T-helper 17 cell (primary cell): Measurements from ENCODE around the gene LONRF2. TPM values are rescaled to one million over a fixed set of nuclear protein-coding genes. Genes with fewer than 3 reads are reported as not detected.

ENCODE experiments used
- ATAC-seq: fragments of 150-1000 bp; cut with Tn5 transposase; 2 replicates; pipeline ENCODE4 v1.10.0; 2021; ENCODE audit warnings: mild to moderate bottlenecking, moderate library complexity
- DNase-seq, 3 donors: peaks; one replicate each; pipeline versions ENCODE4 v3.0.0 to v3.0.0-alpha.2; 2020 to 2021
- H3K9me3 ChIP-seq: one replicate; pipeline ENCODE4 v1.7.0; 2013; ENCODE audit warnings: low read length, mild to moderate bottlenecking; ENCODE audit not compliant: control insufficient read depth, poor library complexity, severe bottlenecking
- H3K27ac Mint-ChIP-seq: one replicate; pipeline ENCODE4 v1.8.0; 2022; ENCODE audit warnings: mild to moderate bottlenecking, moderate library complexity, mixed read lengths
- H3K27me3 Mint-ChIP-seq: one replicate; pipeline ENCODE4 v1.8.0; 2022; ENCODE audit warnings: mixed read lengths
- H3K36me3 Mint-ChIP-seq: one replicate; pipeline ENCODE4 v1.8.0; 2022; ENCODE audit warnings: low read depth, mixed read lengths
- H3K4me1 Mint-ChIP-seq: one replicate; pipeline ENCODE4 v1.8.0; 2022; ENCODE audit warnings: mild to moderate bottlenecking, mixed read lengths
- H3K4me3 Mint-ChIP-seq: one replicate; pipeline ENCODE4 v1.8.0; 2022; ENCODE audit warnings: mild to moderate bottlenecking, moderate library complexity, mixed read lengths
- total RNA-seq, 4 donors: library from RNA in 2 of 4; stranded (reverse) in 2 of 4; gene quantifications; one replicate each; pipeline ENCODE4 v1.2.3 and lab custom pipeline; 2022 to 2026

LONRF2 gene
- total RNA-seq, 2 donors from 2014 or later, result 0.12 to 0.18 TPM

DNA sequence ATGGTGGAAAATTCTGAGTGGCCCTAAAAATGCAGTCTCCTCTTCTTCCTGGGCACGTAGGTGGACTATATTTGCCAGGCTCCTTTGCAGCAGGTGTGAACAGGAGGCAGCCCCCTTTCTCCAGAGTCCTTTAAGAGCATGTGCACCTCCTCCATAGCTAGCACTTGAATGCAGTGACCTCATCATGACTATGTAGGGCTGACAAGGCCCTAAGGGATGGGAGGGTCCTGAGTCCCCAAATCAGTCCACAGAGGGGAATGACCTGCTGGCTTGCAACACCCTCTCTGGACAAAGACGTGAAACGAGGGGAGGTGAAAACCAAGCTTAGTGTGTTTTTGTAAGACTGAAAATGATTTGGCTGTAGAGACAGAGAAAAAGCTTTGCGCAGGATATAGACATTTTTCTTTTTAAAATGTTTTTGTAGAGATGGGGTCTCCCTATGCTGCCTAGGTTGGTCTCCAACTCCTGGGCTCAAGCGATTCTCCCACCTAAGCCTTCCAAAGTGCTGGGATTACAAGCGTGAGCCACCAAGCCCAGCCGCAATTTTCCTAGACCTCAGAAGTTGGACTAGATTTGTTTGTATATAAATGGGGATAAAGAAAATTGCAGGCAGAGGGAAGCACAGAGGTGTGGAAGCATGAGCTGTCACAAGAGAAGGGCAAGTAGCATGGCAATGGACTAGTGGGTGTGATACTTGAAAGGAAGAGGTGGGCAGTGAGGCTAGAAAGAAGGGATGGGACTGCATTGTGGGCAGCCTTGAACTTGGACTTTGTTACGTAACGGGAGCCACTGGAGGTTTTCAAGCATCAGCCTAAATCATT lies 28.8 kb downstream of the LONRF2 start:
- no peaks in the 10 kb centered on the region for H3K9me3 ChIP-seq
- ATAC-seq (no peak), DNase-seq (no peak)
- peaks cover 5% of the 10 kb centered on the region for H3K36me3 Mint-ChIP-seq
- no peak overlapping the region for H3K27ac Mint-ChIP-seq
- H3K4me1 Mint-ChIP-seq, result peaks cover 4% of the 10 kb centered on the region
- no peak overlapping the region for H3K4me3 Mint-ChIP-seq
- H3K27me3 Mint-ChIP-seq, result peaks cover 18% of the 10 kb centered on the region

DNA sequence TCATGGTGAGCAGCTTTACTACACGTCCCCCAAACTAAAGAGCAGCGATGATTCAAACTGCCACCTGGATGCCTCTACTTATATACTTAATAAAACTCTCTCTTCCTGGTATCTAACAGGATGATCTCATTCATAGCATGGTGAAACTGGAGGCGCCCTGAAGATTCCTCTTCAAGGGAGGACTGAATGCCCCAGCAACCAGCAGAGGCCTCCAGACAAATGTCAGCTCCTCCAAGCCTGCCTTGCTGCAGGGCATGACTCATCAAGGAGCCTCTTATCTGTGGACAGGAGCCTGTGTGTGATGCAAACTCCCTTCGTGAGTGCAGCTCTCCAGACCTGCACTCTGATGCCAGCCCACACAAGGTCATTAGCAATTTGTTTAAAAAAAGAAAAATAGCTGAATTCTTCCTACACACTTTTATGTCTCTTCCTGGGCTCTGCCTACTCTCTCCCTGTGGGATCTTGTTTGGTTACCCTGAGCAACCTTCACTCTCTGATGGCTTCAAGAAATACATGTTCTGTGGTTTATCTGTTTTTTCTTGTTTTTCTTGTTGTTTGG lies 30.2 kb downstream of the LONRF2 start:
- H3K36me3 Mint-ChIP-seq, result peaks cover 5% of the 10 kb centered on the region
- ATAC-seq, result peak; percentile 29
- H3K4me1 Mint-ChIP-seq, result peaks cover 4% of the 10 kb centered on the region
- no peak overlapping the region for H3K4me3 Mint-ChIP-seq
- peak in 1 of 3 donors; percentile 43 for DNase-seq
- peaks cover 12% of the 10 kb centered on the region for H3K27me3 Mint-ChIP-seq
- H3K9me3 ChIP-seq, result no peaks in the 10 kb centered on the region
- no peak overlapping the region for H3K27ac Mint-ChIP-seq

DNA sequence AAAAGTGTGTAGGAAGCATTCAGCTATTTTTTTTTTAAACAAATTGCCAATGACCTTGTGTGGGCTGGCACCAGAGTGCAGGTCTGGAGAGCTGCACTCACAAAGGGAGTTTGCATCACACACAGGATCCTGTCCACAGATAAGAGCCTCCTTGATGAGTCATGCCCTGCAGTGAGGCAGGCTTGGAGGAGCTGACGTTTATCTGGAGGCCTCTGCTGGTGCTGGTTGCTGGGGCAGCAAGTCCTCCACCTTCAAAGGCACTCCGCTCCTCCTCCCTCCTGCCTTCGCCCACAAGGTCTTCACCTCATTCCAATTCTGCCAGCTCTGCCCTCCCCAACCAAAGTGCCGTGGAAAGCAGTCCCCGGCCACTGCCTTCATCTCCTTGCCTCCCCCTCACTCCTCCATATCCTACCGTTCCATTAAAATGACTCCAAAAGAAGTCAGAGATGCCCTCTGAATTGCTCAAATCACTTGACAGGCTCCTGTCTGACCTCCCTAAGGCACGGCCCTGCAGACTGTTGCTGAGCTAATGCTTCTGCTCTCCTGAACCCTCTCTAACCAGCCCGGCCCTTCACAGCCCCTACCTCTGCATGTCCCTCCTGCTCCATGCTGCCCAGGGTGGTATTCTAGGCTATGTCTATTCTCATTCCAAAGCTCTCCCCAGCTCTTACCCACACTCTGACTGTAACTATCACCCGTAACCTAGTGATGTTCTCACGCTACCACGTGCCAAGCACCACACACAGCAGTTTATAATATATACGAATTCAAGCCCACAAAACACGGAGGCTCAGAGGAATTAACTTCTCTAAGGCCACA lies 30.9 kb downstream of the LONRF2 start:
- Mint-ChIP-seq H3K27me3 (peaks cover 12% of the 10 kb centered on the region), H3K36me3 (peaks cover 5% of the 10 kb centered on the region), H3K4me3 (no peak overlapping the region), H3K4me1 (peaks cover 4% of the 10 kb centered on the region), H3K27ac (no peak overlapping the region)
- DNase-seq (peak; percentile 23 to 52 (median 37)), ATAC-seq (peak; percentile 92)
- no peaks in the 10 kb centered on the region for H3K9me3 ChIP-seq

DNA sequence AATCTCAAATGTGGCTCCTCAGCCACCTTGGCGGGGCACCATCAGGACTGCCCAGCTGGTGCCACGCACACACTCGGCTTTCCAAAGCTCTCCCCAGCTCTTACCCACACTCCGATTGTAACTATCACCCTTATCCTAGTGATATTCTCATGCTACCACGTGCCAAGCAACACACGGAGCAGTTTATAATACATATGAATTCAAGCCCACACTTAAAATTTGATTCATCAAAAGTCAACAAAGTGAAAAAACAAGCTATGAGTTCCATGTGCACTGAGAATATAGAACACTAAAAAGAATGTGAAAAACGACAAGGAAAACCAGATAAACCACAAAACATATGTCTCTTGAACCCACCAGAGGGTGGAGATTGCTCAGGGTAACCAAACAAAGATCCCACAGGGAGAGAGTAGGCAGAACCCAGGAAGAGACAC lies 31.6 kb downstream of the LONRF2 start:
- Mint-ChIP-seq H3K4me3 (no peak overlapping the region), H3K4me1 (peaks cover 2% of the 10 kb centered on the region), H3K27me3 (peaks cover 8% of the 10 kb centered on the region), H3K36me3 (peaks cover 3% of the 10 kb centered on the region), H3K27ac (no peak overlapping the region)
- ATAC-seq, result no peak
- no peak for DNase-seq
- H3K9me3 ChIP-seq, result no peaks in the 10 kb centered on the region

DNA sequence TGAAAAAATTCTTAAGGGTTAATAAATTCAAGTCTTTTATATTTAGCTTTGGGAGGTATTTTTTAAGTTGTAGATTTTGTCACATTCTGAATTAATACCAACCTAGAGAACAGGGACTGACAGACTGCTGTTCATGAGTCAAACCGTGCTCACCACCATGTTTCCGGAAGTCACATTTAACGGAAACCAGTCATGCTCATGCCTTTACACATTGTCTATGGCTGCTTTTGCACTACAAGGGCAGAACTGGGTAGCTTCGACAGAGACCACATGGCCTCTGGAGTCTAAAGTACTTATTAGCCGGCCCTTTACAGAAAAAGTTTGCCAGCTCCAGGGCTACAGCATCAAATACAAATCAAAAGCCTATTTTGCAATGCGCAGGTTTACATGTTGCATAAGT lies 33.3 kb downstream of the LONRF2 start:
- Mint-ChIP-seq H3K4me1 (no peaks in the 10 kb centered on the region), H3K27me3 (peaks cover 8% of the 10 kb centered on the region), H3K27ac (no peak overlapping the region), H3K36me3 (no peaks in the 10 kb centered on the region), H3K4me3 (no peak overlapping the region)
- ATAC-seq, result peak; percentile 38
- DNase-seq, result no peak
- no peaks in the 10 kb centered on the region for H3K9me3 ChIP-seq

DNA sequence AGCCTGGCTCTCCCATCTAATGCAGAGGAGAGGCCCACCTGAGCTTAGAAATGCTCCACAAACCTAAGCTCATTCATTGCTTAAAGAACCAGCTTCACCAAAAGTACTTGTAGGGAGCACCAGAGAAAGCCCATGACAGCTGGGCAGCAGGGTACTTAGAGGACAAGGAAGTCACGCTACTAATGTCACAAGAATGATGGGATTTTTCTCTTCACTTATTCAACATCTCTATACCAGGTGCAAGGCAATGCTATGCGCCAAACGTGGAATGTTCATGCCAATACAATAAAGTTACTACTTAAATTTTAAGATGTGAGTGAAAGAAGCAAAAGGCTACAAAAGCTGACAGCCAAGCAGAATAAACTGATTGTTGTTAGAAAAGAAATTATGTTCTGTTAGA lies 36.0 kb downstream of the LONRF2 start:
- Mint-ChIP-seq H3K27ac (no peak overlapping the region), H3K36me3 (no peaks in the 10 kb centered on the region), H3K4me3 (no peak overlapping the region), H3K27me3 (peaks cover 18% of the 10 kb centered on the region), H3K4me1 (peaks cover 2% of the 10 kb centered on the region)
- ATAC-seq, result no peak
- DNase-seq, result no peak
- no peaks in the 10 kb centered on the region for H3K9me3 ChIP-seq

DNA sequence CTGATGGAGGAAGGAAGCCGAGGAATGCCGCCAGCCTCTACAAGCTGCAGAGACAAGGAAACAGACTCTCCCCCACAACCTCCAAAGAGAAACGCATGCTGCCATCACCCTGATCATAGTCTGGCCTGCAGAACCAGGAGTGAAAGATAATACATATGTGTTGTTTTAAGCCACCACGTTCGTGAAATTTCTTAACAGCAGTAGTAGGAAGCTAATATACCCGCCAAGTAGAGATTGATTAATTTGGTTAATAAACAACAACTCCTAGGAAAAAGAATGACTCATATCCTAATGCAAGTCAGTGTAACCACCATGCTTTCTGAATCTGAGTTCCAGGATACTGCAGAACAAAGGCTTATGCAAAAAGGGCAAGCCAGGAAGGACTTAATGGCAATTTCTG lies 36.6 kb downstream of the LONRF2 start:
- Mint-ChIP-seq H3K27ac (no peak overlapping the region), H3K27me3 (peaks cover 24% of the 10 kb centered on the region), H3K36me3 (no peaks in the 10 kb centered on the region), H3K4me3 (no peak overlapping the region), H3K4me1 (peaks cover 2% of the 10 kb centered on the region)
- no peaks in the 10 kb centered on the region for H3K9me3 ChIP-seq
- ATAC-seq, result no peak
- no peak for DNase-seq

DNA sequence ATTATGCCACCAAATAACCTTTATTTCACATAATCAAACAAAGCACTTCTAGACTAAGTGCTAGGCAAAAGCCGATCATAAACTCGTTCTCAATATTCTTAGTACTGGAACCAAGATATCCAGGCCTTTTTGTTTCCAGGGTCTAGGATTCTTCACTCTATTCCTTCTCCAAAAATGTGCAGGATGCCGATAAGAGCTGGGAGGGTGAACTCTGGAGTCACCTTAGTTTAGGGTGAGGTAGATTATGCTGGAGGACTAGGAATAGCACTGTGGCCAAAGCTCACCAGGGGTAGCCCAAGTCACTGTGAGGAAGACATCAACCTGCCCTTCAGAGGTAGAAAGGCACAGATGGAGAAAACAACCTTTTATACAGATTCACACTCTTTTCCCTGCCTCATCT lies 37.3 kb downstream of the LONRF2 start:
- DNase-seq (no peak), ATAC-seq (no peak)
- H3K27me3 Mint-ChIP-seq, result peaks cover 29% of the 10 kb centered on the region
- peaks cover 2% of the 10 kb centered on the region for H3K4me1 Mint-ChIP-seq
- no peak overlapping the region for H3K27ac Mint-ChIP-seq
- H3K9me3 ChIP-seq, result no peaks in the 10 kb centered on the region
- H3K4me3 Mint-ChIP-seq, result no peak overlapping the region
- H3K36me3 Mint-ChIP-seq, result no peaks in the 10 kb centered on the region

DNA sequence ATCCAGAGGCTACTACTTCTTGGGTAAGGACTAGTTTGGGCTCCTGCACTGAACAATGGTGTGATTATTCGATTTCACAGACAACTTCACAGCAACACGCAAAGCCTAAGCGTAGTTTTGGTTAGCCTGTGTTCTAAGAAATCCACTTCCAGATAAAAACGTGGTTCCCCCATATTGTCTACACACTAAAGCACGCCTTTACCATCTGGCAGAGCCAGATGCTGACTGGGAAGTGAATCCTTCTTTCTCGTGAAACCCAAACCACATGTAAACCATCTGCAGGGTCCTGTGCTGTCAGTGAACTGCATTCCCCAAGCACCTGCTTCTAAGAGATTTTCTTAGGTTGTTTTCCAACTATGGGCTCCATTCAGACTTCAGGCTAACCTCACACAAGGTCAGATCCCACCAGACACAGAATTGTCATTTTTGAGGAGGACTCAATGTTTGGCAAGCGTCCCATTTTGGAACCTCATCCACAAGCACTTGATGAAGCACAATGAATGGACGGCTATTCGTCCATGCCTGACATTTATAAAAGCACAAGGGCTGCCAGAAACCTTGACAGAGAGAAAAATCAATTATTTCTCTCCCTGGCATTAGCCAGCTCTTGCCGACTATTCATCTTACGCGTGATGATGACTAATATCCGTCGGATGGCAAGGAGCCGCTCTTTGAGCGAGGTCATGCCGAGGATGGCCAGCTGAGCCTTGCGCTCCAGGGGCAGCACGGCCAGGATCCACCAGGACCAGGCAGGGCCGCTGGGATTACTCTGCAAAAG lies 38.4 kb downstream of the LONRF2 start:
- H3K27me3 Mint-ChIP-seq, result peaks cover 40% of the 10 kb centered on the region
- H3K27ac Mint-ChIP-seq, result no peak overlapping the region
- H3K4me3 Mint-ChIP-seq, result no peak overlapping the region
- DNase-seq (no peak), ATAC-seq (no peak)
- H3K9me3 ChIP-seq, result no peaks in the 10 kb centered on the region
- peaks cover 6% of the 10 kb centered on the region for H3K4me1 Mint-ChIP-seq
- H3K36me3 Mint-ChIP-seq, result peaks cover 3% of the 10 kb centered on the region

DNA sequence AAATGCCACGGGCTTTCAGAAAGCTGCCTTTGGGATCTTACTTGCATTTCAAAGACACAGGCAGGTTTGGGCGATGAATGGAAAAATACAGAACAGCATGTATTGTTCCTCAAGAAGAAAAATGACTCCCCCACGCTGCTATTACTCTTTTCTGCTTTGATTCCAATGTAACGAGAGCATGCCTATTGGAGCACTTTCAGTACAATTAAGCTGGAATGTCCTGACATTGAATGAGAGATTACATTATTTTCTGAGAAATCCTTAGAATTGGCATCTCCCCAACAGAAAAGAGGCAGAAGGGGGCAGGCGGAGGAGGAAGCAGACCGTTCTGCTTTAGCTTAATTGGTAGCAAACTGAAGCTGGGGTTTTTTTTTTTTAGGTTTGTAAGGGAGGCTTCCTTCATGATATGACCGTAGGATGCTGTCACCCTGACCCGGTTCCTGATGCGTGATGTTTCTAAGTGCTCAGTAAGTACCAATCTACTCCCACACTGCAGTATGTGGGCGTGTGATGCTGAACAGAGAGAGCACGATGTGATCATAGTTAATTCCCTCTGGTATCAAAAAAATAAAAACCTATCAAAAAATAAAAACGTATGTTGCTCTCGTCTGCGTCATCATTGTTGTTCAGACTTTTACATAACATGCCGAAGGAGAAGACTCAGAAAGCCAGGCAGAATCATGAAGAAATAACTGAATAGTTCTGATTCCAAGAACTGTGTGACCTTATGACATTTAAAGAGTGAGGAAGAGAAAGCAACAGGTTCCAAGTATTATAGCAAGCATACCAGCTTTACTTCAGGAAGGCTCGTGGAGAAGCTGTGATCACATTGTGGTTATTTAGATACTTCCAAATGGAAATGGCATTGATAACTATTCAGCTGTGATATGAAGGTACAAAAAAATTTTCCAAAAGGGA lies 40.5 kb downstream of the LONRF2 start:
- no peak for DNase-seq
- Mint-ChIP-seq H3K36me3 (peaks cover 3% of the 10 kb centered on the region), H3K4me1 (peaks cover 8% of the 10 kb centered on the region), H3K4me3 (no peak overlapping the region), H3K27ac (no peak overlapping the region), H3K27me3 (peaks cover 61% of the 10 kb centered on the region)
- ATAC-seq, result no peak
- H3K9me3 ChIP-seq, result no peaks in the 10 kb centered on the region

DNA sequence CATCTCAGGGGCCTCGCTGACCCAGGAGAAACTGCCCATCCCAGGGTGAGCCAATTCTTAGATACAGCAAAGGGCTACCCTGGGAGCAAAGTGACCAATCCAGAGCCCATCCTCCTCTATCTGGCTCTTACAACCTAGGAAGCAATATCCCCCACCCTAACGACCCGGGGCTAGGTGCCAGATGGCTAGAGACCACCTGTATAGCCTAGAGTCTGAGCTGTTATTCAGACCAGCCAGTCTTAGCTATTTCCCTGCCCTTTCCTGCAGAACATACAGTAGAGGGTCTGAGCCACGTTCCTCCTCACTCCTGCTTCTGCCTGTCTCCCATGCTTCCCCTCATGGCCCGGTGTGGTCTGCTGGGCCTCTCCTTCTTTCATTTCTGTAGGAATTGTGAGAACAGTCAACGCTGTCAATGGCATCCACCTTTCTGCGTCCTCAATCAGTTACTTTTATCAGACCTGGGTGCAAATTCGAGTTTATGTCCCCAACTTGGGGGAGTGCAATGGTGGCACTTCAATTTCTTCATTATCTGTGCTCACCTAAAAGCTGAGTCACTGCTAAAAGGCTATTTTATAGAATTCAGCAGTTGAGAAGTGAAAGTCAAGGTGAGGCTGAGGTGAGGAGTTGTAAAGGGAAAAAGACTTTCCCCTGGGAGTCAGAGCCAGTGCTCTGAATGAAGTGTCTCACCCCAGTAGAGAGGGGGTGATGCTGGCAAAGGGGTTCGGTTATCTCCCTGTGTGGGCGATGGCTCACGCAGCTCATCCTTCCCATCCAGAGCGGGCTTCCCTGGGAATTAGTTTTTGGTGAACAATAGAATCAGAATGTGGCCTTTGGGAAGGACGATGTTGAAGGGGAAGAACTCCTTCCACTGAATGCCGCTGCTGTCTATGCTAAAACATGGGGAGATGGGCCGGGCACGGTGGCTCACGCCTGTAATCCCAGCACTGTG lies 42.4 kb downstream of the LONRF2 start:
- H3K9me3 ChIP-seq, result no peaks in the 10 kb centered on the region
- peaks cover 8% of the 10 kb centered on the region for H3K4me1 Mint-ChIP-seq
- H3K36me3 Mint-ChIP-seq, result peaks cover 3% of the 10 kb centered on the region
- no peak overlapping the region for H3K27ac Mint-ChIP-seq
- no peak for ATAC-seq
- DNase-seq, result no peak
- peaks cover 60% of the 10 kb centered on the region for H3K27me3 Mint-ChIP-seq
- H3K4me3 Mint-ChIP-seq, result no peak overlapping the region
